GM12878 (cell line): ENCODE measurements around the gene QRFP. TPM values are rescaled to one million over a fixed set of nuclear protein-coding genes. Genes with fewer than 3 reads are reported as not detected.

Experiments used
- ATF3 ChIP-seq: IDR thresholded peaks from 2 replicates; pipeline ENCODE4 v1.6.1; 2011; ENCODE audit warnings: low read depth, mild to moderate bottlenecking, low read length, moderate library complexity, borderline replicate concordance; ENCODE audit errors: extremely low read depth
- CEBPB ChIP-seq, 2 experiments: fragments of 150-350 bp in 1 of 2; IDR thresholded peaks; 2 replicates each; pipeline ENCODE4 v1.6.1; 2012 to 2014; ENCODE audit warnings: low read depth in 2 of 2, low read length in 2 of 2, borderline replicate concordance in 1 of 2, inconsistent platforms in 1 of 2
- CHD4 ChIP-seq: fragments of 200-600 bp; sonication (generic); IDR thresholded peaks from 2 replicates; pipeline ENCODE4 v1.6.1; 2016; ENCODE audit warnings: mild to moderate bottlenecking
- ESRRA ChIP-seq: IDR thresholded peaks from 2 replicates; pipeline ENCODE4 v1.6.1; 2012; ENCODE audit warnings: mild to moderate bottlenecking, low read length, improper control_type of control experiment
- PAX5 ChIP-seq: IDR thresholded peaks from 2 replicates; pipeline ENCODE4 v1.6.1; 2011; ENCODE audit warnings: low read depth, low read length, borderline replicate concordance
- PRDM15 ChIP-seq: fragments of 450-650 bp; formaldehyde crosslinking; IDR thresholded peaks from 2 replicates; pipeline ENCODE4 v1.4.0; 2020; ENCODE audit warnings: mild to moderate bottlenecking, moderate library complexity
- RAD51 ChIP-seq: fragments of 450-650 bp; IDR thresholded peaks from 2 replicates; pipeline ENCODE4 v1.6.1; 2016; ENCODE audit warnings: moderate library complexity, mild to moderate bottlenecking, inconsistent platforms
- SMARCA5 ChIP-seq: fragments of 450-650 bp; IDR thresholded peaks from 2 replicates; pipeline ENCODE4 v1.6.1; 2017; ENCODE audit warnings: mild to moderate bottlenecking
- ZBTB40 ChIP-seq: fragments of 450-650 bp; IDR thresholded peaks from 2 replicates; pipeline ENCODE4 v1.6.1; 2016; ENCODE audit warnings: mild to moderate bottlenecking, moderate library complexity, borderline replicate concordance
- polyA plus RNA-seq, 11 experiments: library from polyadenylated mRNA; depleted of rRNA in 4 of 11; unstranded in 6 of 11; stranded (reverse) in 5 of 11; fragments of >200 nt; fragmentation: Nextera tagmentation in 4 of 11; fragmentation: Illumina TruSeq in 1 of 11; extraction: Ambion mirVana in 4 of 11; extraction: Trizol in 1 of 11; gene quantifications; 1 replicate in 1 of 11; 2 replicates in 10 of 11; pipeline versions ENCODE4 v1.2.1 to v1.2.3, GENCODE V29; 2011 to 2016; ENCODE audit warnings: inconsistent platforms in 2 of 11, missing spikeins in 2 of 11, low read depth in 1 of 11
- total RNA-seq, 4 experiments: library from RNA; depleted of rRNA in 3 of 4; stranded (reverse); fragments of >200 nt in 3 of 4; fragmentation: Illumina TruSeq in 1 of 4; extraction: Trizol in 1 of 4; gene quantifications; 2 replicates each; pipeline versions ENCODE4 v1.2.1 to v1.2.3, GENCODE V29; 2013 to 2021
- TF ChIP-seq, protein P1 (sequence below): fragments of 450-650 bp; IDR thresholded peaks from 2 replicates; pipeline ENCODE4 v1.6.1; 2017; ENCODE audit warnings: antibody characterized with exemption, mild to moderate bottlenecking, moderate library complexity
- TF ChIP-seq, protein P2 (sequence below): fragments of 150-350 bp; IDR thresholded peaks from 2 replicates; pipeline ENCODE4 v1.6.1; 2016; ENCODE audit warnings: low read depth, low read length

Gene QRFP
- total and polyA plus RNA-seq, 10 of the 15 experiments (the other 5 are each of a cell fraction or from before 2014, with no cell fraction given): not detected

- TF ChIP-seq PRDM15 (CRISPR knock-in tag) (no peak), RAD51 (no peak), ZBTB40 (no peak), CHD4 (no peak), CEBPB (IDR thresholded peaks at IDR 0.05; ENCODE audit: borderline replicate concordance in 1 of 2, low read depth in 2 of 2, low read length in 2 of 2) (no peak), SMARCA5 (no peak), PAX5 (no peak), ESRRA (no peak), ATF3 (no peak)
- TF ChIP-seq, protein P1, sequence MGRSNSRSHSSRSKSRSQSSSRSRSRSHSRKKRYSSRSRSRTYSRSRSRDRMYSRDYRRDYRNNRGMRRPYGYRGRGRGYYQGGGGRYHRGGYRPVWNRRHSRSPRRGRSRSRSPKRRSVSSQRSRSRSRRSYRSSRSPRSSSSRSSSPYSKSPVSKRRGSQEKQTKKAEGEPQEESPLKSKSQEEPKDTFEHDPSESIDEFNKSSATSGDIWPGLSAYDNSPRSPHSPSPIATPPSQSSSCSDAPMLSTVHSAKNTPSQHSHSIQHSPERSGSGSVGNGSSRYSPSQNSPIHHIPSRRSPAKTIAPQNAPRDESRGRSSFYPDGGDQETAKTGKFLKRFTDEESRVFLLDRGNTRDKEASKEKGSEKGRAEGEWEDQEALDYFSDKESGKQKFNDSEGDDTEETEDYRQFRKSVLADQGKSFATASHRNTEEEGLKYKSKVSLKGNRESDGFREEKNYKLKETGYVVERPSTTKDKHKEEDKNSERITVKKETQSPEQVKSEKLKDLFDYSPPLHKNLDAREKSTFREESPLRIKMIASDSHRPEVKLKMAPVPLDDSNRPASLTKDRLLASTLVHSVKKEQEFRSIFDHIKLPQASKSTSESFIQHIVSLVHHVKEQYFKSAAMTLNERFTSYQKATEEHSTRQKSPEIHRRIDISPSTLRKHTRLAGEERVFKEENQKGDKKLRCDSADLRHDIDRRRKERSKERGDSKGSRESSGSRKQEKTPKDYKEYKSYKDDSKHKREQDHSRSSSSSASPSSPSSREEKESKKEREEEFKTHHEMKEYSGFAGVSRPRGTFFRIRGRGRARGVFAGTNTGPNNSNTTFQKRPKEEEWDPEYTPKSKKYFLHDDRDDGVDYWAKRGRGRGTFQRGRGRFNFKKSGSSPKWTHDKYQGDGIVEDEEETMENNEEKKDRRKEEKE: no peak
- TF ChIP-seq, protein P2, sequence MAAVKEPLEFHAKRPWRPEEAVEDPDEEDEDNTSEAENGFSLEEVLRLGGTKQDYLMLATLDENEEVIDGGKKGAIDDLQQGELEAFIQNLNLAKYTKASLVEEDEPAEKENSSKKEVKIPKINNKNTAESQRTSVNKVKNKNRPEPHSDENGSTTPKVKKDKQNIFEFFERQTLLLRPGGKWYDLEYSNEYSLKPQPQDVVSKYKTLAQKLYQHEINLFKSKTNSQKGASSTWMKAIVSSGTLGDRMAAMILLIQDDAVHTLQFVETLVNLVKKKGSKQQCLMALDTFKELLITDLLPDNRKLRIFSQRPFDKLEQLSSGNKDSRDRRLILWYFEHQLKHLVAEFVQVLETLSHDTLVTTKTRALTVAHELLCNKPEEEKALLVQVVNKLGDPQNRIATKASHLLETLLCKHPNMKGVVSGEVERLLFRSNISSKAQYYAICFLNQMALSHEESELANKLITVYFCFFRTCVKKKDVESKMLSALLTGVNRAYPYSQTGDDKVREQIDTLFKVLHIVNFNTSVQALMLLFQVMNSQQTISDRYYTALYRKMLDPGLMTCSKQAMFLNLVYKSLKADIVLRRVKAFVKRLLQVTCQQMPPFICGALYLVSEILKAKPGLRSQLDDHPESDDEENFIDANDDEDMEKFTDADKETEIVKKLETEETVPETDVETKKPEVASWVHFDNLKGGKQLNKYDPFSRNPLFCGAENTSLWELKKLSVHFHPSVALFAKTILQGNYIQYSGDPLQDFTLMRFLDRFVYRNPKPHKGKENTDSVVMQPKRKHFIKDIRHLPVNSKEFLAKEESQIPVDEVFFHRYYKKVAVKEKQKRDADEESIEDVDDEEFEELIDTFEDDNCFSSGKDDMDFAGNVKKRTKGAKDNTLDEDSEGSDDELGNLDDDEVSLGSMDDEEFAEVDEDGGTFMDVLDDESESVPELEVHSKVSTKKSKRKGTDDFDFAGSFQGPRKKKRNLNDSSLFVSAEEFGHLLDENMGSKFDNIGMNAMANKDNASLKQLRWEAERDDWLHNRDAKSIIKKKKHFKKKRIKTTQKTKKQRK: no peak
Measured at GRCh38 chr9:130882696-130883225, 13.9 kb downstream of the QRFP start (continued).
